A549 (cell line): ENCODE results near the gene AJAP1.

Experiments used
- BHLHE40 ChIP-seq: IDR thresholded peaks from 2 replicates; pipeline ENCODE4 v1.6.1; 2012; ENCODE audit warnings: low read depth, low read length, inconsistent platforms
- CTCF ChIP-seq: fragments of >200 bp; sonication (Bioruptor Twin); formaldehyde crosslinking; IDR thresholded peaks from 3 replicates; pipeline ENCODE4 v1.5.1; 2016
- KDM1A ChIP-seq: fragments of 200-600 bp; sonication (generic); IDR thresholded peaks from 2 replicates; pipeline ENCODE4 v1.6.1; 2016; ENCODE audit warnings: low read depth, mild to moderate bottlenecking
- MAX ChIP-seq: IDR thresholded peaks from 2 replicates; pipeline ENCODE4 v1.6.1; 2012
- RFX5 ChIP-seq: fragments of 450-650 bp; IDR thresholded peaks from 2 replicates; pipeline ENCODE4 v1.7.1; 2014; ENCODE audit warnings: antibody characterized with exemption, mild to moderate bottlenecking, moderate library complexity
- SMC3 ChIP-seq: fragments of >200 bp; sonication (Bioruptor Twin); formaldehyde crosslinking; IDR thresholded peaks from 3 replicates; pipeline ENCODE4 v1.6.1; 2018; ENCODE audit warnings: inconsistent platforms
- ZFP36 ChIP-seq: fragments of 450-650 bp; IDR thresholded peaks from 2 replicates; pipeline ENCODE4 v1.6.1; 2014; ENCODE audit warnings: borderline replicate concordance; ENCODE audit not compliant: partially characterized antibody

GRCh38 chr1:4626061-4626460 is 28.3 kb upstream of the AJAP1 start:
- TF ChIP-seq CTCF (no peak), RFX5 (no peak), KDM1A (no peak), SMC3 (no peak), BHLHE40 (no peak), MAX (no peak), ZFP36 (no peak)
